ENCODE data around the gene SMARCAL1.

The SMARCAL1 gene

GRCh38 chr2:216474925-216475670, 62.8 kb downstream of the SMARCAL1 start:
- in situ Hi-C loops (cut with MboI; ENCODE audit: low sequenced_read_pairs): no loop called here

GRCh38 chr2:216475767-216476166, 63.5 kb downstream of the SMARCAL1 start:
- in situ Hi-C loops (cut with MboI; ENCODE audit: low sequenced_read_pairs): no loop called here

- in situ Hi-C loops (cut with MboI; ENCODE audit: low sequenced_read_pairs): no loop called here
Measured at GRCh38 chr2:216477283-216478035, 65.2 kb downstream of the SMARCAL1 start.

- in situ Hi-C loops (cut with MboI; ENCODE audit: low sequenced_read_pairs): no loop called here
Measured at GRCh38 chr2:216478151-216478550, 65.9 kb downstream of the SMARCAL1 start.

- in situ Hi-C loops (cut with MboI; ENCODE audit: low sequenced_read_pairs): no loop called here
Measured at GRCh38 chr2:216478791-216479190, 66.5 kb downstream of the SMARCAL1 start.

- in situ Hi-C loops (cut with MboI; ENCODE audit: low sequenced_read_pairs): no loop called here
Measured at GRCh38 chr2:216480221-216480620, 67.9 kb downstream of the SMARCAL1 start.

- in situ Hi-C loops (cut with MboI; ENCODE audit: low sequenced_read_pairs): no loop called here
Measured at GRCh38 chr2:216482640-216483039, 70.4 kb downstream of the SMARCAL1 start.

GRCh38 chr2:216485237-216485636, 73.0 kb downstream of the SMARCAL1 start:
- in situ Hi-C loops (cut with MboI; ENCODE audit: low sequenced_read_pairs): no loop called here

GRCh38 chr2:216485745-216486144, 73.5 kb downstream of the SMARCAL1 start:
- in situ Hi-C loops (cut with MboI; ENCODE audit: low sequenced_read_pairs): no loop called here

- in situ Hi-C loops (cut with MboI; ENCODE audit: low sequenced_read_pairs): no loop called here
Measured at GRCh38 chr2:216486271-216486670, 74.0 kb downstream of the SMARCAL1 start.

GRCh38 chr2:216486708-216487107, 74.4 kb downstream of the SMARCAL1 start:
- in situ Hi-C loops (cut with MboI; ENCODE audit: low sequenced_read_pairs): no loop called here

GRCh38 chr2:216490061-216490460, 77.8 kb downstream of the SMARCAL1 start:
- in situ Hi-C loops (cut with MboI; ENCODE audit: low sequenced_read_pairs): no loop called here

- in situ Hi-C loops (cut with MboI; ENCODE audit: low sequenced_read_pairs): no loop called here
Measured at GRCh38 chr2:216491793-216492596, 79.7 kb downstream of the SMARCAL1 start.

GRCh38 chr2:216492597-216493333, 80.5 kb downstream of the SMARCAL1 start:
- in situ Hi-C loops (cut with MboI; ENCODE audit: low sequenced_read_pairs): no loop called here

GRCh38 chr2:216493334-216493685, 81.0 kb downstream of the SMARCAL1 start:
- in situ Hi-C loops (cut with MboI; ENCODE audit: low sequenced_read_pairs): no loop called here

- in situ Hi-C loops (cut with MboI; ENCODE audit: low sequenced_read_pairs): no loop called here
Measured at GRCh38 chr2:216495656-216496055, 83.4 kb downstream of the SMARCAL1 start.

GRCh38 chr2:216497382-216498069, 85.2 kb downstream of the SMARCAL1 start:
- in situ Hi-C loops (cut with MboI; ENCODE audit: low sequenced_read_pairs): no loop called here

GRCh38 chr2:216498070-216498378, 85.7 kb downstream of the SMARCAL1 start:
- in situ Hi-C loops (cut with MboI; ENCODE audit: low sequenced_read_pairs): no loop called here

GRCh38 chr2:216498379-216499352, 86.4 kb downstream of the SMARCAL1 start, which contains the start of gene RPL37A:
TSS of gene RPL37A (plus strand) at chr2:216498844. CDS start at chr2:216498875, 31 bp downstream.
- in situ Hi-C loops (cut with MboI; ENCODE audit: low sequenced_read_pairs): no loop called here
